Activated T-helper 1 cell treated with anti-CD3 and anti-CD28 coated beads, Interleukin-2, amount 50 U/mL, for 16 hours (primary cell): ENCODE data around the gene ETS1.

Experiments used
- DNase-seq, 2 donors: peaks; one replicate each; pipeline ENCODE4 v3.0.0-alpha.2; 2020; ENCODE audit warnings: low read depth in 1 of 2, low spot score in 1 of 2

Gene ETS1

GRCh38 chr11:128487978-128488377 is 99.4 kb downstream of the ETS1 start:
- DNase-seq, result no peak

- DNase-seq, result no peak
Observed at GRCh38 chr11:128484172-128484571, 103.2 kb downstream of the ETS1 start.

DNA sequence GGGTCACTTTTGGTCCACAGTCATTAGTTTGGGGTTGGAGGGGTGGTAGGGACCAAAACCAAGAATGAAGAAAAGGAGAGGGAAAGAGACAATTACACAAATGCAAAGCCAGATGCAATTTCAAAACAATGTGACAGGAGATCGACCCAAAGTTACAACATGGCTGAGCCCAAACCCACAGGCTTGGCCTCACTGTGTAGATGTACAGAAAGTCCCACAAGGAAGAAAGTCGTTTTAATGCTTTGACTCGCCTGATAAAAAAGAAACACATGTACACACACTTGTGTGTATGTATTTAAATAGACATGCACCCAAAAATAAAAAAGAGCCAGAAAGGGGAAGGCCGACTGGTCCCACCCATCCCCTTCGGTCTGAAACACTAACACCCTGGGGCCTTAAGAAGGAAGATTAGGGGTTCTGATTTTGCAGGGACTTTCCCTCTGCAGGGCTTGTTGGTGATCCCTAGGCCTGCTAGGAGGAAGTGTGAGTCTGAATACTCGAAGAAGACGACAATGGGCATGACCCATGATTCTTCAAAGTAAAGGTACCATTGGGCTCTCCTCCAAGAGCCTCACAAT is 104.1 kb downstream of the ETS1 start:
- no peak for DNase-seq

DNA sequence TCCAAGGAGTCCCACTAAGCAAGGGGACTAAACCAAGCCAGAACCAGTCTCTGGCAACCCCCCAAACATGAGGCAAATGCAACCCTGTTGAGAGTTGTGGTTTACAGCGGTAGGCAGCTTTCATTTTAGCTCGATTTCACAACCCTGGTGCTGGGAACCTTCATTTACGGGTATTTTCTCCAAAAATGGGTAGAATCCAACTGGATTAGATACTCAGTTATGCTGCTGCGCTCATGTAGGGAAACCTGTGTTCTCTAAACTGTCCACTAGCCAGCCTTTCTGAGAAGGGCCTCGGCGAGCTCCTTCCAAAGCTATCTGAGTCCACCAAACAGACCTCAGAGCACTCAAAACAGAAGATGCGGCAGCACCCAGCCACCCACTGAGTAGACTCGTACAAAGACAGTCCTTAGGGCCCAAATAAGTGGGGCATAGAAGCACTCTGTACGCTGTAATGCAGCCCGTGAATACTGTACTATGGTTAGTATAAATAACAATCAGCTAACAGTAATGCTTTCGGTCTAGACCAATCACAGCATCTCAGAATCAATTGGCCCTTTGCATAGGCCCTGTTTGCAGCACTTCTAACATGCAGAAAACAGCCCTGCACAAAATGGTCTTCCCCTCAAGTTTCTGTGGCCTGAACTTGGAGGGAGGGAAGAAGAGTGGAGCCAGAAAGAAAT is 104.7 kb downstream of the ETS1 start:
- DNase-seq, result no peak

GRCh38 chr11:128482092-128482491 is 105.3 kb downstream of the ETS1 start:
- no peak for DNase-seq

GRCh38 chr11:128481135-128481534 is 106.2 kb downstream of the ETS1 start:
- DNase-seq, result no peak

- no peak for DNase-seq
Observed at GRCh38 chr11:128480665-128481064, 106.7 kb downstream of the ETS1 start.

DNA sequence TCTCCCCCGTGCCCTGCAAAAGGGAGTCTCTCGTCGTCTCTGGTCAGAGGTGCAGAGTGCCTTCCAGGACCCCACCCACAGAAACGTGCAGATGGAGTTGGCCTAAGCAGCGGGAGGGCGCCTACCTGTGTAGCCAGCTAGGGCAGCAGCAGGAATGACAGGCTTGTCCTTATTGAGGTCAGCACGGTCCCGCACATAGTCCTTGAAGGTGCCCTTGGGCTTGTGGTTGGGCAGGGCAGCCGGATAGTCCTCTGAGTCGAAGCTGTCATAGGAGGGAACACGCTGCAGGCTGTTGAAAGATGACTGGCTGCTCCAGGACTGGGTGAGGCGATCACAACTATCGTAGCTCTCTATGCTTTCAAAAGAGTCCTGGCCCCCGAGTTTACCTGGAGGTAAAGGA is 107.3 kb downstream of the ETS1 start:
- DNase-seq, result no peak

DNA sequence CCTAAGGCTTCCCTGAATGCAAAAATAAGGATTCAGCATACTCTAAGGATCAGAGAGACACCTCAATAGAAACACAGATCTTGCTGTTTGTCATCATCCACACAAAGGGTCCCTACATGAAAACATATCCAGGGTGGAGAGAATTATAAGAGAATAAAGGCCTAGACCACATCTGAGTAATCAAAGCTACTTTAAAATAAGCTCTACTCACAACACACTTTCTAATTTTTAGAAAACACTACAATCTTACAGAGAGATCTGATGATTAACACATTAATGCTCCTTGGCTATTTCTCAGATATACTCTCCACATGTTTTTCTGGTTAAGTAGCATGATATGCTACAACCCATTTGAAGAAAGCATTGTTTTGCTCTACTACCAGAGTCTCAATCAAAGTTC is 108.2 kb downstream of the ETS1 start:
- DNase-seq, result no peak

DNA sequence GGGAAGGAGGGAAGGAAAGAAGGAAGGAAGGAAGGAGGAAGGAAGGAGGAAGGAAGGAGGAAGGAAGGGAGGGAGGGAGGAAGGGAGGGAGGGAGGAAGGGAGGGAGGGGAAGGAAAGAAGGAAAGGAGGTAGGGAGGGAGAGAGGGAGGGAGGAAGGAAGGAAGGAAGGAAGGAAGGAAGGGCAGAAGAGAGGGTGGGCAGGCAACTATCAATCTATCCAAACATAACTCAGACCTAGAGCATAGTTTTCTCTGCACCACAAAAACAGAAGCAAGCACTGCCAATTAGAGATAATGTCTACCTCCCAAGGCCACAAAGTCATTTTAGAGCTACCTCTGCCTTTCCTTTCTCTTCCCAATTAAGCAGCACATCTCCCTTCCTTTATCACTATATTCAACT is 109.1 kb downstream of the ETS1 start:
- DNase-seq, result no peak

GRCh38 chr11:128477811-128478210 is 109.5 kb downstream of the ETS1 start:
- DNase-seq, result no peak

GRCh38 chr11:128477278-128477677 is 110.1 kb downstream of the ETS1 start:
- no peak for DNase-seq

DNA sequence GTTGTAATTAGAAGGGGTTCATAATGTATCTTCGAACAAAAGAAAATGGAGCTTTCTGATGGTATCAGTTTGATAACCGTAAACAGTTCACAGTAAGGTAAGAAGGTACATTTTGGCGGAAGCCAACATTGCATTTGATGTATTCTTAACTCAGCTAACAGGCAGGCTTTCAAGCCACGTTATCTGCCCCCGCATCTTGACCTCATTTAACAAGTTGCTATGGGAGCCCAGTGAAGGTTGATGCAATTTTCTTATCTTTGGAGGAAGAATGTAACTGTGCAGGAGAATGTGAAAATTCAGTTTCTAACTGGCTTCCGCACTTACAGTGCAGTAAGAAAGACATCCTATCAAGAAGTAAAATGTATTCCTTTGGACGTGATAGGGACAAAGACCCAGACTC is 110.6 kb downstream of the ETS1 start:
- peak; percentile 44 to 53 for DNase-seq

GRCh38 chr11:128476049-128476448 is 111.3 kb downstream of the ETS1 start:
- DNase-seq, result no peak

- no peak for DNase-seq
Observed at GRCh38 chr11:128474036-128474874, 113.1 kb downstream of the ETS1 start.

- no peak for DNase-seq
Observed at GRCh38 chr11:128473636-128474035, 113.7 kb downstream of the ETS1 start.

GRCh38 chr11:128472128-128473089 is 114.9 kb downstream of the ETS1 start:
- DNase-seq, result peak in 1 of 2 donors; percentile 49

- no peak for DNase-seq
Observed at GRCh38 chr11:128471138-128471661, 116.2 kb downstream of the ETS1 start.

GRCh38 chr11:128470081-128470480 is 117.3 kb downstream of the ETS1 start:
- no peak for DNase-seq

DNA sequence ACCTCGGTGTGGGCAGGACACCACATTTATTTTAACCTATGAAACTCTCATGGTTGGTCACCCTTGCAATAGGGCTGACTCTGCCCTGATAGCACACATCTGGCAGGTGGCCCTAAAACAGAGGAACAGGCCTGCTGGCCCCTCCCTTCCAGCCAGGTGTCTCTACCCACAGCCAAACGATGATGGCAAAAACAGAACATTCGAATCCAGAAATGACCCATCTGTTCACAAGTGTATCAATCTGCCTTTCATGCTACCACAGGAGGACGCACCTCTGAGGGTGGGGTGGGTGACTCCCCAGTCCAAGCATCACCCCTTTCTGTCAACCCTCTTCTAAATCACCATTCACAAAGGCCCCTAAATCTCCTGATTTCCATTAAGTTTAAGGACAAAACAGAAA is 118.1 kb downstream of the ETS1 start:
- DNase-seq, result no peak

DNA sequence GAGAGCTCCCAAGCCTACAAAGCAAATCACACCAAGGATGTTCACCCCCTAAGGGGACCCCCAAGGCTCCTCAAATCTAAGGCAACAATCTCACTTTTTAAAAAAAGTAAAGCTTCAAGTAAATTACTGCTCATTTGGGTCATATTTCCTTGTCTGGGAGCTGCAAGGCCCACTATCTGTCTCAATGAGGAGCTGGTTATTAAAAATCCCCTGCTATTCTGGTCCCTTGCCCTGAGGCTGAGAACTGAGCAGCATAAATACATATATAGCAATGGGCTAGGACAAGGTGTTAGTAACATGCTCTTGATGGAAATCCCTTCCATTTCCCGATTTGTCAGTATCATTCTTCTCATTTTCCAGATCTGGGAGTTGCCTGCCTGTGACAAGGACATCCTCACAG is 119.2 kb downstream of the ETS1 start:
- no peak for DNase-seq
